B cell (primary cell): Measurements from ENCODE around the gene MBNL2.

Experiments
- CTCF ChIP-seq: fragments of 200-600 bp; IDR thresholded peaks from one replicate; pipeline ENCODE4 v1.8.0; 2022; ENCODE audit warnings: antibody characterized with exemption, mild to moderate bottlenecking
- EZH2 ChIP-seq: IDR thresholded peaks from 2 replicates; pipeline ENCODE4 v1.6.1; 2012; ENCODE audit warnings: borderline replicate concordance, low read depth, mild to moderate bottlenecking, moderate library complexity, low read length; ENCODE audit not compliant: insufficient read depth, poor library complexity, severe bottlenecking

- no peak for TF ChIP-seq CTCF
- no peak for TF ChIP-seq EZH2
Observed at GRCh38 chr13:97268772-97269171, 46.6 kb downstream of the MBNL2 start.
